Endothelial cell of umbilical vein (primary cell): ENCODE data around the gene RPS16. TPM values are rescaled to one million over a fixed set of nuclear protein-coding genes. Genes with fewer than 3 reads are reported as not detected.

Source experiments
- Bru-seq: library from RNA; stranded (reverse); fragments of 400-500 nt; gene quantifications from one replicate; lab custom pipeline; 2021; lab: Mats Ljungman, UMichigan
- BruChase-seq, 2 experiments: library from RNA; stranded (reverse); fragments of 400-500 nt; gene quantifications; one replicate each; lab custom pipeline; 2021; lab: Mats Ljungman, UMichigan
- BruUV-seq: library from RNA; stranded (reverse); fragments of 400-500 nt; replicated peaks from 2 replicates; lab custom pipeline; 2021; lab: Mats Ljungman, UMichigan
- CTCF ChIA-PET: fragments of 300-600, 350-600 bp; sonication (Branson Sonifier 250); formaldehyde crosslinking; loops from one replicate; lab custom pipeline; 2021; ENCODE audit warnings: antibody characterized with exemption, inconsistent platforms; lab: Charles Lee
- POLR2A ChIA-PET: fragments of 300-600, 350-600 bp; sonication (Branson Sonifier 250); formaldehyde crosslinking; loops from one replicate; lab custom pipeline; 2021; ENCODE audit warnings: antibody characterized with exemption, inconsistent platforms; lab: Charles Lee
- DNase-seq: peaks from one replicate; pipeline ENCODE4 v3.0.0-alpha.2; 2011; ENCODE audit warnings: low read depth, low spot score
- FAIRE-seq: peaks from 2 replicates; lab custom pipeline; 2011; peaks lifted over from hg19 to GRCh38; lab: Jason Lieb, UNC
- H2AFZ ChIP-seq: 2 replicates; pipeline ENCODE4 v1.6.0; 2012; ENCODE audit warnings: low read depth, low read length, control low read depth, inconsistent platforms
- H3K27ac ChIP-seq: 2 replicates; pipeline ENCODE4 v1.5.1; 2011; ENCODE audit warnings: low read depth, mild to moderate bottlenecking, control low read depth, low read length, moderate library complexity; ENCODE audit not compliant: insufficient read depth
- H3K27me3 ChIP-seq, 2 experiments: 2 replicates each; pipeline versions ENCODE4 v1.6.0 to v1.6.1; 2011; ENCODE audit warnings: low read length in 2 of 2, mixed read lengths in 1 of 2; ENCODE audit not compliant: control insufficient read depth in 2 of 2, insufficient read depth in 2 of 2
- H3K36me3 ChIP-seq, 2 experiments: 2 replicates in 1 of 2; 3 replicates in 1 of 2; pipeline ENCODE4 v1.5.1; 2011; ENCODE audit warnings: low read length in 2 of 2, mild to moderate bottlenecking in 1 of 2, moderate library complexity in 1 of 2; ENCODE audit not compliant: control insufficient read depth in 2 of 2, insufficient read depth in 2 of 2; ENCODE audit errors: extremely low read depth in 1 of 2
- H3K4me1 ChIP-seq: 3 replicates; pipeline ENCODE4 v1.5.1; 2011; ENCODE audit warnings: mild to moderate bottlenecking, low read length; ENCODE audit not compliant: control insufficient read depth, insufficient read depth; ENCODE audit errors: extremely low read depth
- H3K4me2 ChIP-seq: 2 replicates; pipeline ENCODE4 v1.6.1; 2011; ENCODE audit warnings: low read length, control low read depth, mixed read lengths; ENCODE audit not compliant: insufficient read depth
- H3K4me3 ChIP-seq, 3 experiments: fragments of 200-600 bp in 1 of 3; sonication (generic), shearing (Covaris generic) in 1 of 3; replicated peaks in 1 of 3; 2 replicates each; pipeline ENCODE4 v1.5.1; 2011 to 2016; ENCODE audit warnings: control low read depth in 3 of 3, low read length in 3 of 3, mild to moderate bottlenecking in 2 of 3, inconsistent platforms in 1 of 3, low read depth in 1 of 3, moderate library complexity in 1 of 3; ENCODE audit not compliant: insufficient read depth in 1 of 3
- H3K79me2 ChIP-seq: 2 replicates; pipeline ENCODE4 v1.6.0; 2012; ENCODE audit warnings: low read length, inconsistent platforms; ENCODE audit not compliant: control insufficient read depth, insufficient read depth
- H3K9ac ChIP-seq: replicated peaks from 2 replicates; pipeline ENCODE3; 2011; ENCODE audit warnings: low read length, control low read depth; ENCODE audit not compliant: insufficient read depth; ENCODE audit errors: extremely low read depth
- H3K9me1 ChIP-seq: replicated peaks from 3 replicates; pipeline ENCODE4 v1.6.0; 2011; ENCODE audit warnings: mild to moderate bottlenecking, low read length; ENCODE audit not compliant: control insufficient read depth, insufficient read depth; ENCODE audit errors: extremely low read depth
- H3K9me3 ChIP-seq: replicated peaks from 2 replicates; pipeline ENCODE4 v1.5.1; 2012; ENCODE audit warnings: low read length, inconsistent platforms; ENCODE audit not compliant: control insufficient read depth, insufficient read depth
- H4K20me1 ChIP-seq: replicated peaks from 2 replicates; pipeline ENCODE3; 2011; ENCODE audit warnings: mild to moderate bottlenecking, low read length; ENCODE audit not compliant: control insufficient read depth, insufficient read depth; ENCODE audit errors: extremely low read depth
- EZH2 ChIP-seq: IDR thresholded peaks from 2 replicates; pipeline ENCODE4 v1.6.1; 2012; ENCODE audit warnings: borderline replicate concordance, low read depth, mild to moderate bottlenecking, moderate library complexity, low read length, inconsistent platforms; ENCODE audit not compliant: severe bottlenecking
- FOS ChIP-seq: IDR thresholded peaks from 2 replicates; pipeline ENCODE4 v1.6.1; 2011; ENCODE audit warnings: mild to moderate bottlenecking, low read length, moderate library complexity, borderline replicate concordance; ENCODE audit not compliant: insufficient read depth
- GATA2 ChIP-seq: IDR thresholded peaks from 2 replicates; pipeline ENCODE4 v1.7.0; 2011; ENCODE audit warnings: low read depth, mild to moderate bottlenecking, moderate library complexity, mixed read lengths, low read length; ENCODE audit not compliant: insufficient read length, insufficient read depth
- JUN ChIP-seq: IDR thresholded peaks from 2 replicates; pipeline ENCODE4 v1.6.1; 2011; ENCODE audit warnings: borderline replicate concordance, low read depth; ENCODE audit not compliant: insufficient read length, insufficient read depth
- MYC ChIP-seq: IDR thresholded peaks from one replicate; pipeline ENCODE4 v1.6.1; 2011; ENCODE audit warnings: mild to moderate bottlenecking, low read depth, low read length
- POLR2A ChIP-seq: IDR thresholded peaks from 2 replicates; pipeline ENCODE4 v1.6.1; 2012; ENCODE audit warnings: low read depth, mild to moderate bottlenecking, control low read depth, low read length
- POLR2AphosphoS5 ChIP-seq: IDR thresholded peaks from 2 replicates; pipeline ENCODE4 v1.6.1; 2012; ENCODE audit warnings: low read depth, mild to moderate bottlenecking, control low read depth, low read length, moderate library complexity; ENCODE audit not compliant: insufficient read depth
- dilution Hi-C: fragments of 300-500 bp; cut with MboI; formaldehyde crosslinking; loops from one replicate; pipeline ENCODE4 v1.15.0; 2019; ENCODE audit warnings: low sequenced_read_pairs; ENCODE audit not compliant: extremely low pct_ligation_motif_present
- intact Hi-C: fragments of 100-400 bp; cut with micrococcal nuclease; formaldehyde crosslinking; loops from one replicate; pipeline ENCODE4 v1.10.0; 2022
- long read RNA-seq: library from polyadenylated mRNA; stranded (forward); transcript quantifications from one replicate; pipeline ENCODE4 v2.0.0, GENCODE V29; 2021
- polyA minus RNA-seq, 3 experiments: library from RNA; depleted of rRNA, polyadenylated mRNA; stranded (reverse); fragments of >200 nt; gene quantifications; 1 replicate in 1 of 3; 2 replicates in 2 of 3; pipeline ENCODE4 v1.2.3, GENCODE V29; 2011
- polyA plus RNA-seq, 4 experiments: library from polyadenylated mRNA; depleted of rRNA in 3 of 4; stranded (reverse) in 3 of 4; unstranded in 1 of 4; fragments of >200 nt; gene quantifications; 2 replicates each; pipeline versions ENCODE4 v1.2.1 to v1.2.3, GENCODE V29; 2011 to 2012; ENCODE audit warnings: missing spikeins in 1 of 4
- total RNA-seq: library from RNA; stranded (reverse); gene quantifications from 2 replicates; pipeline ENCODE4 v1.2.3, GENCODE V29; 2021
- TF ChIP-seq, protein P1 (sequence below), 2 donors: IDR thresholded peaks; 1 replicate in 1 of 2; 2 replicates in 1 of 2; pipeline ENCODE4 v1.5.1; 2011; ENCODE audit warnings: low read length in 2 of 2, mild to moderate bottlenecking in 2 of 2, moderate library complexity in 2 of 2, control low read depth in 1 of 2, inconsistent platforms in 1 of 2, low read depth in 1 of 2; ENCODE audit not compliant: insufficient read depth in 1 of 2; ENCODE audit errors: extremely low read depth in 1 of 2
- TF ChIP-seq, protein P2 (sequence below): IDR thresholded peaks from 2 replicates; pipeline ENCODE4 v1.6.1; 2011; ENCODE audit not compliant: insufficient read depth, insufficient read length

The RPS16 gene
- 1,735 and 1,768 TPM in 2 replicates for total RNA-seq
- polyA plus RNA-seq = 5,244 and 6,084 TPM in 2 replicates
- polyA plus RNA-seq (2011; cell fraction: cytosol; rRNA removed) = 4,318 and 4,415 TPM in 2 replicates
- polyA plus RNA-seq (2011; cell fraction: nucleus; rRNA removed) = 1,293 and 1,668 TPM in 2 replicates
- polyA plus RNA-seq (2012) = 2,527 and 3,042 TPM in 2 replicates
- polyA minus RNA-seq = 1,532 and 1,667 TPM in 2 replicates
- 2,450 TPM for polyA minus RNA-seq (2011; cell fraction: cytosol; rRNA and poly(A)+ RNA removed)
- polyA minus RNA-seq (2011; cell fraction: nucleus; rRNA and poly(A)+ RNA removed) = 213 and 283 TPM in 2 replicates
- percentile 99 among the genes with signal in this experiment for Bru-seq, nascent RNA
- BruChase-seq, experiment 1, labeled RNA remaining after a 6-hour chase = percentile 99 among the genes with signal in this experiment
- percentile 98 among the genes with signal in this experiment for BruChase-seq, experiment 2, labeled RNA remaining after a 2-hour chase
- long read RNA-seq, transcript RPS16-204 (5 exons, 555 nt) = minor isoform, 5 of 1,930 reads
- long read RNA-seq, transcript RPS16-203 (2 exons, 1,035 nt) = minor isoform, 6 of 1,930 reads
- long read RNA-seq, transcript RPS16-207 (5 exons, 492 nt) = minor isoform, 26 of 1,930 reads
- long read RNA-seq, transcript RPS16-201 (5 exons, 560 nt) = major isoform, 1,812 of 1,930 reads
- long read RNA-seq, partial matches to known transcripts = 24 of 1,930 reads
- long read RNA-seq, other reads (novel, unspliced or antisense) = 50 of 1,930 reads

DNA sequence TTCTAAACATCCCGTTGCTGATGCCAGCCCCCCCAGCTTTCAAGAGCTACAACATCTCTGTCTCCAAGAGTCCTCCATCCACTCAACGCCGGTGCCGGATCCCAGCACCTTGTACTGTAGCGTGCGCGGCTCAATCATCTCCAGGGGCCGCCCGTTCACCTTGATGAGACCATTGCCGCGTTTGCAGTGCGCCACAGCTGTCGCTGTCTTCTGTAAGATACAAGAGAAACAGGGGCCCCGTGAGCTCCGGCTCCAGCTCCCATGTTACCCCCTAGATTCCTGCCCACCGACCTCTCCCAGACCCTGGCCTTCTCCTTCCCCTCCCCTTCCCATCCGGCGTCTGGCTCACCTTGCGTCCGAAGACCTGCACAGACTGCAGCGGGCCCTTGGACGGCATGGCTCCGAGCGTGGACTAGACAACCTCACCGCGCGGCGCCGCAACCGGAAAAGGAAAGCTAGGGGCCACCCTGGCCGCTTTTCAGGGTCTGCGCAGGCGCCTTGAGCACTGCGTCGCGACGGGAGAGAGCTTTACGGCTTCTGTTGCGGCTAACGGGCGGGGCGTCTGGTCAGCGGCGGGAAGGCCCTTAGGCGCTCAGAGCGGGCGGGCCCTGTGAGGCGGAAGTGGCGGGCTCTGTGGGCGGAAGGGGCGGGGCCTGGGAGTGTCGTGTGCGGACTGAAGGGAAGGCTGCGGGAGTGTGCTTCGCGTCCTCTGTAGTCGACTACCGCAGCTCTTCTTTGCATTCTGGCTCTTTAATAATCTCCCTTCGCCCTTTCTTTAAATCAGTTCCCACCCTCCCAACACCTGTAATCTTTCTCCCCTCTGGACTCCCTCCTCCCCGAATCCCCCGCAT, at the start of gene RPS16:
Gene RPS16, minus strand, starts transcription at position 451 of the 851 bp plus-strand sequence. Its CDS starts 54 bp downstream, at position 397.
- intact Hi-C loops = loop anchor here (1.0 to 2.0 kb wide), 2 partner anchors 10 to 45 kb away; partner anchors contain the start of genes SUPT5H and TIMM50
- no TSS peak for BruUV-seq

More for the DNA sequence above, at the start of gene RPS16:
- Histone ChIP-seq H3K4me3 (peak within 1 kb of the TSS; percentile 96), H3K4me2 (peak within 1 kb of the TSS; percentile 84), H3K27ac (peak within 1 kb of the TSS; percentile 96), H3K4me1 (peaks cover 26% of the 10 kb centered on the region), H3K9me1 (no peaks in the 10 kb centered on the region), H3K9me3 (no peaks in the 10 kb centered on the region), H3K36me3 (peaks cover 11 to 16% of the 10 kb centered on the region in 2 experiments), H3K27me3 (no peaks in the 10 kb centered on the region), H4K20me1 (no peaks in the 10 kb centered on the region), H3K79me2 (peaks cover 31% of the 10 kb centered on the region), H3K9ac (peak within 1 kb of the TSS; percentile 100), H2AFZ (peak within 1 kb of the TSS; percentile 17)
- CTCF ChIA-PET = interaction anchor here (0.7 to 1.8 kb wide), 11 partner anchors 8 to 96 kb away, joined by 3 to 13 read pairs (median 5); partner anchors contain the start of genes MED29, PAF1, PLEKHG2 and SAMD4B
- TF ChIP-seq MYC (peak; percentile 38), EZH2 (no peak), JUN (no peak), GATA2 (no peak), FOS (no peak), POLR2AphosphoS5 (peak; percentile 98), POLR2A (peak; percentile 96)
- TF ChIP-seq, protein P1, sequence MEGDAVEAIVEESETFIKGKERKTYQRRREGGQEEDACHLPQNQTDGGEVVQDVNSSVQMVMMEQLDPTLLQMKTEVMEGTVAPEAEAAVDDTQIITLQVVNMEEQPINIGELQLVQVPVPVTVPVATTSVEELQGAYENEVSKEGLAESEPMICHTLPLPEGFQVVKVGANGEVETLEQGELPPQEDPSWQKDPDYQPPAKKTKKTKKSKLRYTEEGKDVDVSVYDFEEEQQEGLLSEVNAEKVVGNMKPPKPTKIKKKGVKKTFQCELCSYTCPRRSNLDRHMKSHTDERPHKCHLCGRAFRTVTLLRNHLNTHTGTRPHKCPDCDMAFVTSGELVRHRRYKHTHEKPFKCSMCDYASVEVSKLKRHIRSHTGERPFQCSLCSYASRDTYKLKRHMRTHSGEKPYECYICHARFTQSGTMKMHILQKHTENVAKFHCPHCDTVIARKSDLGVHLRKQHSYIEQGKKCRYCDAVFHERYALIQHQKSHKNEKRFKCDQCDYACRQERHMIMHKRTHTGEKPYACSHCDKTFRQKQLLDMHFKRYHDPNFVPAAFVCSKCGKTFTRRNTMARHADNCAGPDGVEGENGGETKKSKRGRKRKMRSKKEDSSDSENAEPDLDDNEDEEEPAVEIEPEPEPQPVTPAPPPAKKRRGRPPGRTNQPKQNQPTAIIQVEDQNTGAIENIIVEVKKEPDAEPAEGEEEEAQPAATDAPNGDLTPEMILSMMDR (IDR thresholded peaks at IDR 0.05; ENCODE audit: extremely low read depth in 1 of 2, insufficient read depth in 1 of 2, low read depth in 1 of 2, low read length in 2 of 2) = no peak
- TF ChIP-seq, protein P2, sequence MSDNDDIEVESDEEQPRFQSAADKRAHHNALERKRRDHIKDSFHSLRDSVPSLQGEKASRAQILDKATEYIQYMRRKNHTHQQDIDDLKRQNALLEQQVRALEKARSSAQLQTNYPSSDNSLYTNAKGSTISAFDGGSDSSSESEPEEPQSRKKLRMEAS = peak; percentile 31
- FAIRE-seq (peak; percentile 98), DNase-seq (peak; percentile 98)
- dilution Hi-C loops = no loop called here
- POLR2A ChIA-PET = interaction anchor here (0.6 to 1.7 kb wide), 18 partner anchors 8 to 97 kb away, joined by 3 to 18 read pairs (median 5); partner anchors contain the start of genes EID2B, MED29, PAF1 and PLEKHG2
